IMR-90 (cell line): Measurements from ENCODE around the gene NDUFAB1. TPM values are rescaled to one million over a fixed set of nuclear protein-coding genes. Genes with fewer than 3 reads are reported as not detected.
A peak's percentile ranks its signal among the peaks of the same experiment; 100 is the strongest.

Experiments used
- ATAC-seq: fragments of 200-7000 bp; cut with Tn5 transposase; 2 replicates; pipeline ENCODE4 v1.9.1; 2020; ENCODE audit warnings: low read depth, mild to moderate bottlenecking, moderate library complexity
- BruUV-seq: library from RNA; stranded (reverse); fragments of 400-500 nt; replicated peaks from 2 replicates; lab custom pipeline; 2021; lab: Mats Ljungman, UMichigan
- CTCF ChIA-PET: fragments of 300-600 bp; formaldehyde crosslinking; extraction: SDS; loops from one replicate; lab custom pipeline; 2021; ENCODE audit warnings: antibody characterized with exemption; lab: Yijun Ruan, JAX
- POLR2A ChIA-PET: fragments of 300-600 bp; sonication (Branson Sonifier 250); formaldehyde crosslinking; loops from one replicate; lab custom pipeline; 2022; ENCODE audit warnings: antibody characterized with exemption; ENCODE audit not compliant: unreplicated experiment; lab: Charles Lee
- DNase-seq: peaks from one replicate; pipeline ENCODE4 v3.0.0; 2013
- H2AFZ ChIP-seq: replicated peaks from 2 replicates; pipeline ENCODE3; 2013; ENCODE audit warnings: low read length, mild to moderate bottlenecking; ENCODE audit not compliant: poor library complexity
- H2AK5ac ChIP-seq: 2 replicates; pipeline ENCODE4 v1.6.1; 2013; ENCODE audit warnings: low read depth, low read length, inconsistent platforms
- H2AK9ac ChIP-seq: replicated peaks from 2 replicates; pipeline ENCODE3; 2013; ENCODE audit warnings: mild to moderate bottlenecking, low read depth, low read length, moderate library complexity; ENCODE audit not compliant: poor library complexity
- H2BK120ac ChIP-seq: 2 replicates; pipeline ENCODE4 v1.6.1; 2013; ENCODE audit warnings: low read depth, low read length, inconsistent platforms
- H2BK15ac ChIP-seq: 3 replicates; pipeline ENCODE4 v1.6.1; 2013; ENCODE audit warnings: low read depth, low read length, inconsistent platforms
- H2BK20ac ChIP-seq: 2 replicates; pipeline ENCODE4 v1.6.1; 2013; ENCODE audit warnings: low read depth, mild to moderate bottlenecking, inconsistent platforms, low read length, moderate library complexity
- H2BK5ac ChIP-seq: 2 replicates; pipeline ENCODE4 v1.6.1; 2013; ENCODE audit warnings: mild to moderate bottlenecking, low read depth, low read length, inconsistent platforms; ENCODE audit not compliant: poor library complexity, severe bottlenecking
- H3K14ac ChIP-seq: replicated peaks from 2 replicates; pipeline ENCODE4 v1.6.1; 2013; ENCODE audit warnings: low read depth, low read length, inconsistent platforms
- H3K18ac ChIP-seq: 2 replicates; pipeline ENCODE4 v1.6.1; 2013; ENCODE audit warnings: low read depth, low read length, control low read depth
- H3K23ac ChIP-seq: 2 replicates; pipeline ENCODE4 v1.6.1; 2013; ENCODE audit warnings: low read depth, low read length, inconsistent platforms
- H3K27ac ChIP-seq: 2 replicates; pipeline ENCODE4 v1.5.1; 2013; ENCODE audit warnings: mild to moderate bottlenecking, control low read depth, low read length; ENCODE audit not compliant: insufficient read depth
- H3K27me3 ChIP-seq: 2 replicates; pipeline ENCODE4 v1.6.1; 2013; ENCODE audit warnings: low read length; ENCODE audit not compliant: control insufficient read depth, insufficient read depth
- H3K36me3 ChIP-seq: 2 replicates; pipeline ENCODE4 v1.6.1; 2013; ENCODE audit warnings: low read length, mixed read lengths; ENCODE audit not compliant: control insufficient read depth, insufficient read depth
- H3K4ac ChIP-seq: 2 replicates; pipeline ENCODE4 v1.6.1; 2013; ENCODE audit warnings: low read depth, low read length, inconsistent platforms
- H3K4me1 ChIP-seq: 2 replicates; pipeline ENCODE4 v1.6.1; 2013; ENCODE audit warnings: low read length, mixed read lengths; ENCODE audit not compliant: control insufficient read depth, insufficient read depth
- H3K4me2 ChIP-seq: 2 replicates; pipeline ENCODE4 v1.6.1; 2013; ENCODE audit warnings: low read depth, mild to moderate bottlenecking, control low read depth, low read length, moderate library complexity
- H3K4me3 ChIP-seq: 2 replicates; pipeline ENCODE4 v1.5.1; 2013; ENCODE audit warnings: low read depth, mild to moderate bottlenecking, control low read depth, low read length, moderate library complexity; ENCODE audit not compliant: insufficient read depth
- H3K56ac ChIP-seq: 2 replicates; pipeline ENCODE4 v1.6.1; 2013; ENCODE audit warnings: low read length, inconsistent platforms; ENCODE audit not compliant: insufficient read depth; ENCODE audit errors: extremely low read depth
- H3K79me1 ChIP-seq, 2 experiments: 2 replicates each; pipeline ENCODE4 v1.6.1; 2013; ENCODE audit warnings: low read length in 2 of 2, inconsistent platforms in 1 of 2, low read depth in 1 of 2
- H3K9ac ChIP-seq: 2 replicates; pipeline ENCODE4 v1.6.1; 2013; ENCODE audit warnings: low read depth, low read length, control low read depth
- H3K9me1 ChIP-seq: 2 replicates; pipeline ENCODE4 v1.6.1; 2013; ENCODE audit warnings: low read length, inconsistent platforms; ENCODE audit not compliant: insufficient read depth
- H3K9me3 ChIP-seq: 2 replicates; pipeline ENCODE4 v1.6.1; 2013; ENCODE audit warnings: low read length; ENCODE audit not compliant: control insufficient read depth, insufficient read depth
- H4K20me1 ChIP-seq: 2 replicates; pipeline ENCODE4 v1.6.1; 2013; ENCODE audit warnings: low read length, inconsistent platforms; ENCODE audit not compliant: insufficient read depth
- H4K5ac ChIP-seq: 2 replicates; pipeline ENCODE4 v1.6.1; 2013; ENCODE audit warnings: mild to moderate bottlenecking, low read depth, low read length, control low read depth
- H4K8ac ChIP-seq, 2 experiments: 2 replicates each; pipeline ENCODE4 v1.6.1; 2013; ENCODE audit warnings: low read depth in 2 of 2, low read length in 2 of 2, control low read depth in 1 of 2, inconsistent platforms in 1 of 2
- H4K91ac ChIP-seq: 2 replicates; pipeline ENCODE4 v1.6.1; 2013; ENCODE audit warnings: low read depth, low read length, inconsistent platforms; ENCODE audit not compliant: insufficient read depth
- CHD1 ChIP-seq: IDR thresholded peaks from 2 replicates; pipeline ENCODE4 v1.6.1; 2012; ENCODE audit warnings: low read depth, low read length, improper control_type of control experiment
- CTCF ChIP-seq: conservative IDR thresholded peaks from 2 replicates; pipeline ENCODE4 v1.5.1; 2012; ENCODE audit warnings: mild to moderate bottlenecking, low read depth, low read length, improper control_type of control experiment
- MXI1 ChIP-seq: IDR thresholded peaks from 2 replicates; pipeline ENCODE4 v1.6.1; 2012; ENCODE audit warnings: low read depth, mild to moderate bottlenecking, low read length, moderate library complexity, borderline replicate concordance
- WGBS, 2 experiments: methylation state at CpG; one replicate each; pipeline versions ENCODE4 v1.1.5 to v1.1.7; 2013; ENCODE audit warnings: missing lambda C conversion rate in 2 of 2; ENCODE audit not compliant: insufficient read length in 1 of 2; ENCODE audit errors: extremely low coverage in 2 of 2; 5-methylcytosine and 5-hydroxymethylcytosine counted together
- dilution Hi-C: fragments of 300-500 bp; cut with HindIII; formaldehyde crosslinking; loops from one replicate; pipeline ENCODE4 v1.14.3; 2018; ENCODE audit warnings: low sequenced_read_pairs; ENCODE audit not compliant: unreplicated experiment
- in situ Hi-C: fragments of 300-500 bp; cut with MboI; formaldehyde crosslinking; loops from 3 replicates; pipeline ENCODE4 v1.14.3; 2019; ENCODE audit warnings: low sequenced_read_pairs, inconsistent platforms, mixed read lengths
- intact Hi-C: fragments of 100-400 bp; cut with micrococcal nuclease; formaldehyde crosslinking; loops from 2 replicates; pipeline ENCODE4 v1.10.0; 2022
- polyA plus RNA-seq, 3 experiments: library from polyadenylated mRNA; depleted of rRNA; stranded (reverse); fragments of >200 nt; gene quantifications; 2 replicates each; pipeline ENCODE4 v1.2.3, GENCODE V29; 2012; ENCODE audit warnings: low replicate concordance in 1 of 3
- total RNA-seq: library from RNA; depleted of rRNA; stranded (reverse); fragments of >200 nt; gene quantifications from 2 replicates; pipeline ENCODE4 v1.2.3, GENCODE V29; 2012

The NDUFAB1 gene
- total and polyA plus RNA-seq, 2 of the 4 experiments (the other 2 are of a cell fraction), result 117 to 146 TPM

- CTCF ChIA-PET, result interaction anchor here (0.5 to 0.9 kb wide), 6 partner anchors 12 to 945 kb away, joined by 3 to 7 read pairs (median 4); no protein-coding TSS in a partner anchor
- intact Hi-C loops, result loop anchor here (1.0 to 5.0 kb wide), 2 partner anchors 84 to 478 kb away; partner anchors contain the start of genes DCTN5 and PALB2
Measured at GRCh38 chr16:23557779-23558702, 38.1 kb downstream of the NDUFAB1 start.

More at GRCh38 chr16:23557779-23558702, 38.1 kb downstream of the NDUFAB1 start:
- peak overlapping the region; percentile 99 for H2AK9ac ChIP-seq
- TF ChIP-seq CTCF, result no peak
- TF ChIP-seq CHD1, result no peak
- TF ChIP-seq MXI1, result peak; percentile 78
- no peak overlapping the region; the same call in 2 of the 3 replicates for H2BK15ac ChIP-seq
- H3K23ac ChIP-seq, result peak overlapping the region; percentile 76
- dilution Hi-C loops, result no loop called here
- H3K27ac ChIP-seq, result peak overlapping the region; percentile 52
- no peaks in the 10 kb centered on the region for H3K9me3 ChIP-seq
- DNase-seq (peak; percentile 44), ATAC-seq (peak; percentile 31)
- peak overlapping the region; percentile 86 to 97 for H4K8ac ChIP-seq
- H3K18ac ChIP-seq, result peak overlapping the region; percentile 11
- POLR2A ChIA-PET, result interaction anchor here (0.6 kb wide), 1 partner anchor 121 kb away, joined by 3 read pairs; no protein-coding TSS in a partner anchor
- H3K4me3 ChIP-seq, result peak overlapping the region; percentile 67
- no peaks in the 10 kb centered on the region; the same call in none of the 2 replicates for H3K9me1 ChIP-seq
- no TSS peak for BruUV-seq
- H3K4me2 ChIP-seq, result peak overlapping the region; percentile 100
- peak overlapping the region; percentile 25 for H4K5ac ChIP-seq
- peak overlapping the region; percentile 100 for H3K9ac ChIP-seq
- H4K20me1 ChIP-seq, result peaks cover 11% of the 10 kb centered on the region; the same call in 1 of the 2 replicates
- WGBS, 2 experiments, result no CpG with 5 or more reads among the region's 60 CpGs
- no peaks in the 10 kb centered on the region for H3K4me1 ChIP-seq
- H3K4ac ChIP-seq, result peak overlapping the region; percentile 80
- H2BK5ac ChIP-seq, result peak overlapping the region; percentile 57
- H2AK5ac ChIP-seq, result peak overlapping the region; percentile 96
- in situ Hi-C loops, result no loop called here
- no peaks in the 10 kb centered on the region for H3K27me3 ChIP-seq
- H2AFZ ChIP-seq, result peak overlapping the region; percentile 93
- peak overlapping the region; percentile 64 for H3K56ac ChIP-seq
- peak overlapping the region; percentile 67 for H4K91ac ChIP-seq
- H3K36me3 ChIP-seq, result peaks cover 32% of the 10 kb centered on the region
- no peak overlapping the region for H2BK120ac ChIP-seq
- H3K79me1 ChIP-seq, result peaks cover 40 to 63% of the 10 kb centered on the region in 2 experiments
- H3K14ac ChIP-seq, result peak overlapping the region; percentile 91
- no peak overlapping the region for H2BK20ac ChIP-seq
